HG03469 (cell line): Measurements from ENCODE around the gene SFXN5.

ENCODE experiments used
- ATAC-seq: cut with Tn5 transposase; IDR thresholded peaks from one replicate; pipeline ENCODE4 v1.9.1; 2021; ENCODE audit warnings: mild to moderate bottlenecking, moderate library complexity, moderate number of reproducible peaks; ENCODE audit not compliant: unreplicated experiment

SFXN5 gene

DNA sequence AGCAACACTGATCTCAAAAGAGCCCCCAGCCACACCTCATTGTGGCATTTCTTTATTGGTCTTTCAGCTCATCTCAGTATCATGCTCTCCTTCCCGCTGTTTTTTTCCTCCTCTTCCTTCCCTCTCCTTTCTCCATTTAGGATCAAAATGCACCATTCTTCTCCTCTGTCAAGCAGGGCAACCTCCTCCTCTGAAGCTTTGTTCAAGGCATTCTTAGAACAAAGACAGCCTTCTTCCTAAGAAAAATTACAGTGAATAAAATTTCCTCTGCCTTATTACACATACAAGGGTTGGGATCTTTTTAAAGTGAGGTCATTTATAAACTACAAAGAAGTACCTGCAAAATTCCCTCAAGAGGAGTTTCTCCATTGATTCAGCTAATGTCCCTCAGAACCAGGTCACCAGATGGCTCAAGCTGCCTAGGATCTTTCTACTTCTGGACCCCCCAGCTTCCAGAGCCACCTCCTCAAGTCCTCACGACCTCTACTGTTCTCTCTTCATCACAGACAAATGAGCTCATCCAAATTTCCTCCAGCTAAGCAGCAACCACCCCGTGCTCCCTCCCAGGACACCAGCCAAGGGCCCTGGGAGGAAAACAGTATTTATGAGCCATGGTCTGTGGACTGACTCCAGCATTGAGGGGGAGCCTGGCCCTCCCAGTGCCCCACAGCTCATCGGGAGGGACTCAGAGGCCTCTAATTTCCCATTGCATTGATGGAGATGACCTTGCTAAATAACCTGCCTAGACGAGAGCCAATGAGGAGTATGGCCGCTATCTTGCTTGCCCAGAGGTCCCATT is 18.0 kb downstream of the SFXN5 start:
- no peak for ATAC-seq

DNA sequence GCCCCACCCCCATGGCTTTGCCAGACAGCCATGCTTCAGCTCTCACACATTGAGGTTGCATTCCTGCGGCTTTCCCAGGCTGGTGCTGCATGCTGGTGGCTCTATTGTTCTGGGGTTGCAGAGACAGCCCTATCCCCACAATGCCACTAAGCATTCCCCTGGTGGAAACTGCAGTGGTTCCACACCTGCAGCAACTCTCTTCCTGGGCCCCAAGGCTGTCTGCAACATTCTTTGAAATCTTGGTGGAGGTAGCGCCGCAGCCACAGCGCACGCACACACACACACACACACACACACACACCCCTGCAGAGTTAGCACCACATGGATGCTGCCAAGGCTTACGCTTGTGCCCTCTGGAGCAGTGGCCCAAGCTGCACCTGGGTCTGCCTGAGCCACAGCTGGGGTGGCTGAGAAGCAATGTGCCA is 21.4 kb downstream of the SFXN5 start:
- ATAC-seq: no peak

GRCh38 chr2:73043929-73044832 is 27.3 kb downstream of the SFXN5 start:
- no peak for ATAC-seq

GRCh38 chr2:73043276-73043675 is 28.2 kb downstream of the SFXN5 start:
- no peak for ATAC-seq

- ATAC-seq: no peak
Measured at GRCh38 chr2:73037947-73038585, 33.4 kb downstream of the SFXN5 start.

DNA sequence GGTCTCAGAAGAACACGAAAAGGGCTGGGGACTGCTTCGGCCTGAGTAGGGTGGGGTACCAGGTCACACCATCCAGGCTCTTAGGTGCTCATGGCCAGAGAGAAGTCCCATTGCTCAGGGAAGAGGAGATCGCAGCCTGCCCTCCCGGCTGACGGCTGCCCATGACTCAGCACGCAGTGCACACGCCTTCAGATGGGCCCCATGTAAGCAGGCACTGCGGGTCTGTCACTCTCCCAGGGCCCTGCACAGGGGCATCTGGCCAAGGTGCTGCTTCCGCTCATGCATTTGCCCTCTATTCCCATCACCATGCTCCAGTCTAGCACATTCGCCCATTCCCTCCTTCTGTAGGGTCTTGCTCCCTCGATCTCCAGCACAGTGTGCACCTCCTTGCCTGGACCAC is 34.7 kb downstream of the SFXN5 start:
- no peak for ATAC-seq

DNA sequence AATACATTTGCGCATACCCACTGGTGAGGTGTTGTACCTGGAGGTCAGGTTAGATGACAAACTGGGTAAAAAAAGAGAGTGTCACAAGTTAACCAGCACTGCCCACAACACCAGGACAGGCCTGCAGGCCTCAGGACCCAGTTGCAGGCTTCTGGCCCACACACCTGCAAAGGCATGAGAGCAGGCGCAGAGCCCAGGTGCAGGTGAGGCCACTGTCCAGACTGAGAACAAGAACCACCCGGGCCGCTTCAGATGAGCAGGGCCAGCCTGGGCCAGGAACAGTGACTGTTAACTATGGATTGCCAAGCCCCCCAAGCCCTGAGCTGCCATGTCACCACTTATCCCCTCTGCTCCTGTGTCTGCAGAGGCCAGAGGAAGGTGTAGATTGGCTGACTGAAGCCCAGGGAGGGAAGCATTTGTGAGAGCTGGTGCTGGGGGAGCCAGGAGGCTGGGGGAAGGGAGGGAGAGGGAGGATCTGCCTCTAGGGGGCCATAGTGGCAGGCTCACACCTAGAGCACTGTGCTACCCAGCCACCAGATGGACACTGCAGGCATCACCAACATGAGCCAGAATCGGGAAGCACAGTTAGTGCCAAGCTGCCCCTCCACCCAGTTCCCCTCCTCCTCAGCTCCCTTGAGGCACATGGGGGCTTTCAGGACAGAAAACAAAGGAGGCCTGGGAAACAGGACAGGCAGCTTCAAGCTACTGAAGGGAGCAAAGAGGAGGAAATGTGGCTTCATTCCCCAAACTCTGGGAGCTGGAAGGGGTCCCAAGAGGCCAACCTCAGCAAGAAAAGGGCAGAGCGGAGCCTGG is 35.4 kb downstream of the SFXN5 start:
- no peak for ATAC-seq

DNA sequence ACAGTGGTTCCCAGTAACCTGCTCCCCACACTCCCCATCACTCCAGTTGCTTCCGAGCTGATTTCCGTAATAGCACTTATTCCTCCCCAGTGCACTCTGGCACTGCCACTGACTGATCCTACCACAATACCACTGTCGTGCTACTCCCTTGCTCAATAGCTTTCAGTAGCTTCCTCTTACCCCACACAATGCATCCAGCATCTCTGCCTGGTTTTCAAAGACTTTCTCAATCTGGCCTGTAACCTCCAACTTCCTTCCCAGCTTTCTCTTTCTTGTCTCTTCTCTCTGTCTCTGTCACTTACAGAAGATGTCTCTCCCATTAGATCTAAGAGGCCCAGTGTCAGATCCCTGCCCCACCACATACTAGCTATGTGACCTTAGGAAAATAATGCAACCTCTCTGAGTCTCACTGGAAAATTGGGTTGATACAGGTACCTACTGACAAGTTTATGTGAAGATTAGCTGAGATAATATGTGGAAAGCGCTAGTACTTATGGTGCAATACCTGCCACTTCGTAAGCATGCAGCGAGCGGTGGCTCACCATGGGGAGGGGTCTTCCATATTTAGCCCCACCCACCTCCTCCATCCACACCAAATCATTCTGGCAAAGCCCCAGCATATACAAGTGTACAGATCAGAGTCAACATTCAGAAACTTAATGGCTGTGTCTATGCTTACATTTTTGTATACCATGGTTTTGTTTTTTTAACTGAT is 36.7 kb downstream of the SFXN5 start:
- no peak for ATAC-seq

- no peak for ATAC-seq
Measured at GRCh38 chr2:73033766-73034381, 37.6 kb downstream of the SFXN5 start.

DNA sequence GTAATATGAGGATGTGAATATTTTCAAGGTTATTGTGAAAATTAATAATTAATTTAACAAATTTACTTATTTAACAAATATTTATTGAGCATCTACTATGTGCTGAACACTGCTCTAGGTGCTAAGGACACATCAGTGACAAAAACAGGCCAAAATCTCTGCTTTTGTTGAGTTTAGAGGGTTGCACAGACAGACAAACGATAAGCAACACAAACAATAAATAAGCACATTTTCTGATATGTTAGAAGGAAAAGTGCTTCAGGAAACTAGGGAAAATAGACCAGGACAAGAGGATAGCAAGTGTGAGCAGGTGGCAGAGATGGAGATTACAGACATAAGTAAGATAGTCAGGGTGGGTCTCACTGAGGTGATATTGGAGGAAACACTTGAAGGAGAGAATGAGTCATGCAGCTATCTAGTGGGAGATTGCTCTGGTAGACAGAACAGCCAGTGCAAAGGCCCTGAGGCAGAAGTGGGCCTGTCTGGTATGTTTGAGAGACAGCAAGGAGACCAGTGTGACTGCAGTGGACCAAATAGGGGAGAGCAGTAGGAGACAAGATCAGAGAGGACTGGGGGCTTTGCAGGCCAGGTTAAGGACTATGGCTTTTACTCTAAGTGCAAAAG is 38.3 kb downstream of the SFXN5 start:
- no peak for ATAC-seq

- no peak for ATAC-seq
Measured at GRCh38 chr2:73032702-73033097, 38.8 kb downstream of the SFXN5 start.

DNA sequence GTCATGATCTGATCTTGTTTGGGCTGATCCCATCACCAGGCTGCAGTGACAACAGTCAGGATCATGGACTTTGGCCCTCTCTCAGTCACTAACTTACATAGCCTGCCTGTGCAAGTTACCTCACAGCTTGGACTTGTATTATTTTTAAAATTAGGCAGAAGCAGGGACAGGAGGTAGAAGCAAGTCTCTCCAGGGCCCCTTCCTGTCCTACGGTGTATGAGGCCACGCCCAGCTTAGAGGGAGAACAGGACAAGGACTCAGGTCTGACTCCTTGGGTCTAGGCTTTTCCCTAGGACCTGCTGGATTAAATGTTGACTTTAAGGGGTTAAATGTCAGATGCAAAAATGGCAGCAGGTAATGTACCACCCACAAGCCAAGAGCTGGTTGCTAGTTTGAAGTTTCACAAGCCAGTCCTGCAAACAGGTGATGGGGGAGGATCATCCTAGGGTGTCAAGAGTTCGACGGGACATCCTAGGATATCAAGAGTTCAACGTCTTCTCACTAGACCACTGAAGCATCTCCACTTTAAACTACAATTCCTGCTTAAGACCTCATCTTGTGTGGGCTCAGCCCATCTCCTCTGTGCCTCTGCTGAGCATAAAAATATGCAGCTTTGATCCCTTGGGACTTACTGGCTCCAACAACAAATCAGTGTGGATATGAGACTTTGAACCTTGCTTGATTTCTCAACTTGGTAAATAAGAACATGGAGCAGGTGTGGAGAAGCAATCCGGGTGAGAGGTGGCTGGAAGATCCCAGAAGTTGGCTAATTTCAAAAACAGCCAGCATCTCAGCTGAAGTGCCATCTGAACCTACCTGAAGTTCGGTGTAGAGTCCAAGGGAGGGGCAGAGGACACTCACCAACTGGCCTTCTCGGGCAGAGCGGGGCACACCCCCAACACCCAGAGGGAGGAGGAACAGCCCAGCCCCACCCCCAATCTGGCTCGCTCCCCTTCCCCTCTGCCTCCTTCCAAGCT is 39.5 kb downstream of the SFXN5 start:
- no peak for ATAC-seq

GRCh38 chr2:73031095-73031678 is 40.3 kb downstream of the SFXN5 start:
- no peak for ATAC-seq

DNA sequence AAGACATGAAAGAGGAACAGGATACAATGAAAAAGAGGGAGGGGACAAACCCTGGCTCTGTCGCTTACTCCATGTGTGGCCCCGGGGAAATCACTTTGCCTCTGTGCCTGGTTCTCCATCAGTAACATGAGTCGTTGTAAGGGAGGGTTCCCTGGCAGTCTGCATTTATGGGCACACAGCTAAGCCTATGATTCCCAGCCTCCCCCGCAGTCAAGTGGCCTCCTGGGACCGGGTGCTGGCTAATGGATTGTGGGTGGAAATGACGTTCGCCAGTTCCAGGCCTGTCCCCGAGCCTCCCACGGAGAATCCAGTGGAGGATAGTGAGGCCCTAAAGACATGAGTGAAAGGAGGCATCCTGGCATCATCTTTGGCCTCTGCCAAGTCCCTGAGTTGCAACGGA is 42.7 kb downstream of the SFXN5 start:
- no peak for ATAC-seq

GRCh38 chr2:73027340-73027739 is 44.2 kb downstream of the SFXN5 start:
- no peak for ATAC-seq

- ATAC-seq: no peak
Measured at GRCh38 chr2:73023497-73023896, 48.0 kb downstream of the SFXN5 start.

- ATAC-seq: no peak
Measured at GRCh38 chr2:73022024-73022568, 49.4 kb downstream of the SFXN5 start.
